DOHH2 (cell line): ENCODE measurements around the gene TYMS.

Experiments
- H3F3A ChIP-seq: fragments of 200-600 bp; sonication (generic), shearing (Covaris generic); 2 replicates; pipeline ENCODE4 v1.6.0; 2016; ENCODE audit warnings: antibody characterized with exemption, mild to moderate bottlenecking; ENCODE audit not compliant: control insufficient read depth, insufficient read depth
- H3K27ac ChIP-seq: fragments of 200-600 bp; sonication (generic); 2 replicates; pipeline ENCODE4 v1.5.1; 2014; ENCODE audit warnings: low read depth, mild to moderate bottlenecking, low read length, moderate library complexity
- H3K27me3 ChIP-seq: fragments of 200-600 bp; sonication (generic); 2 replicates; pipeline ENCODE4 v1.6.1; 2014; ENCODE audit warnings: mild to moderate bottlenecking, low read length, mixed read lengths; ENCODE audit not compliant: control insufficient read depth
- H3K36me3 ChIP-seq: fragments of 200-600 bp; sonication (generic); 2 replicates; pipeline ENCODE4 v1.6.1; 2014; ENCODE audit warnings: mild to moderate bottlenecking, low read length, moderate library complexity, mixed read lengths; ENCODE audit not compliant: control insufficient read depth
- H3K4me1 ChIP-seq: fragments of 200-600 bp; sonication (generic); 2 replicates; pipeline ENCODE4 v1.6.1; 2014; ENCODE audit warnings: mild to moderate bottlenecking, low read length, mixed read lengths; ENCODE audit not compliant: control insufficient read depth
- H3K4me2 ChIP-seq: fragments of 200-600 bp; sonication (generic); 2 replicates; pipeline ENCODE4 v1.6.0; 2014; ENCODE audit warnings: mild to moderate bottlenecking, low read length, moderate library complexity
- H3K4me3 ChIP-seq: fragments of 200-600 bp; sonication (generic); 2 replicates; pipeline ENCODE4 v1.5.1; 2014; ENCODE audit warnings: mild to moderate bottlenecking, low read length, mixed read lengths
- H3K79me2 ChIP-seq: fragments of 200-600 bp; sonication (generic); 2 replicates; pipeline ENCODE4 v1.6.1; 2014; ENCODE audit warnings: mild to moderate bottlenecking, low read length, mixed read lengths; ENCODE audit not compliant: control insufficient read depth
- H3K9me2 ChIP-seq: fragments of 200-600 bp; sonication (generic); replicated peaks from 2 replicates; pipeline ENCODE4 v1.6.1; 2014; ENCODE audit warnings: mild to moderate bottlenecking, low read length, mixed read lengths; ENCODE audit not compliant: control insufficient read depth
- H3K9me3 ChIP-seq: fragments of 200-600 bp; sonication (generic); 2 replicates; pipeline ENCODE4 v1.6.1; 2014; ENCODE audit warnings: antibody characterized with exemption, low read length, mixed read lengths; ENCODE audit not compliant: control insufficient read depth, insufficient read depth
- H4K20me1 ChIP-seq: fragments of 200-600 bp; sonication (generic); 2 replicates; pipeline ENCODE4 v1.6.0; 2014; ENCODE audit warnings: low read depth, mild to moderate bottlenecking, antibody characterized with exemption, low read length, moderate library complexity; ENCODE audit not compliant: control insufficient read depth, insufficient read depth
- EZH2phosphoT487 ChIP-seq: fragments of 200-600 bp; sonication (generic); IDR thresholded peaks from 2 replicates; pipeline ENCODE4 v1.6.1; 2017; ENCODE audit warnings: borderline replicate concordance, mild to moderate bottlenecking, antibody characterized with exemption, low read length, moderate library complexity, mixed read lengths
- TF ChIP-seq, protein P1 (sequence below): fragments of 200-600 bp; sonication (generic); IDR thresholded peaks from one replicate; pipeline ENCODE4 v1.5.1; 2014; ENCODE audit warnings: antibody characterized with exemption, mild to moderate bottlenecking, low read depth, low read length; ENCODE audit not compliant: poor library complexity, severe bottlenecking

The TYMS gene

DNA sequence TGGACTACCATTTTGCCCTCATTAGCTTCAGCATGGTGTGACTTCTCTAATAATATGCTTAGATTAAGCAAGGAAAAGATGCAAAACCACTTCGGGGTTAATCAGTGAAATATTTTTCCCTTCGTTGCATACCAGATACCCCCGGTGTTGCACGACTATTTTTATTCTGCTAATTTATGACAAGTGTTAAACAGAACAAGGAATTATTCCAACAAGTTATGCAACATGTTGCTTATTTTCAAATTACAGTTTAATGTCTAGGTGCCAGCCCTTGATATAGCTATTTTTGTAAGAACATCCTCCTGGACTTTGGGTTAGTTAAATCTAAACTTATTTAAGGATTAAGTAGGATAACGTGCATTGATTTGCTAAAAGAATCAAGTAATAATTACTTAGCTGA is 16.3 kb downstream of the TYMS start:
- H3K79me2 ChIP-seq: peaks cover 3% of the 10 kb centered on the region
- no peak overlapping the region for H3K4me3 ChIP-seq
- H3K4me2 ChIP-seq: no peak overlapping the region
- TF ChIP-seq EZH2phosphoT487: no peak
- TF ChIP-seq, protein P1, sequence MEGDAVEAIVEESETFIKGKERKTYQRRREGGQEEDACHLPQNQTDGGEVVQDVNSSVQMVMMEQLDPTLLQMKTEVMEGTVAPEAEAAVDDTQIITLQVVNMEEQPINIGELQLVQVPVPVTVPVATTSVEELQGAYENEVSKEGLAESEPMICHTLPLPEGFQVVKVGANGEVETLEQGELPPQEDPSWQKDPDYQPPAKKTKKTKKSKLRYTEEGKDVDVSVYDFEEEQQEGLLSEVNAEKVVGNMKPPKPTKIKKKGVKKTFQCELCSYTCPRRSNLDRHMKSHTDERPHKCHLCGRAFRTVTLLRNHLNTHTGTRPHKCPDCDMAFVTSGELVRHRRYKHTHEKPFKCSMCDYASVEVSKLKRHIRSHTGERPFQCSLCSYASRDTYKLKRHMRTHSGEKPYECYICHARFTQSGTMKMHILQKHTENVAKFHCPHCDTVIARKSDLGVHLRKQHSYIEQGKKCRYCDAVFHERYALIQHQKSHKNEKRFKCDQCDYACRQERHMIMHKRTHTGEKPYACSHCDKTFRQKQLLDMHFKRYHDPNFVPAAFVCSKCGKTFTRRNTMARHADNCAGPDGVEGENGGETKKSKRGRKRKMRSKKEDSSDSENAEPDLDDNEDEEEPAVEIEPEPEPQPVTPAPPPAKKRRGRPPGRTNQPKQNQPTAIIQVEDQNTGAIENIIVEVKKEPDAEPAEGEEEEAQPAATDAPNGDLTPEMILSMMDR: no peak
- H3K27me3 ChIP-seq: no peaks in the 10 kb centered on the region
- H3K27ac ChIP-seq: no peak overlapping the region
- no peaks in the 10 kb centered on the region for H3K9me3 ChIP-seq
- H4K20me1 ChIP-seq: peaks cover under 1% of the 10 kb centered on the region; the same call in 1 of the 2 replicates
- no peaks in the 10 kb centered on the region for H3K9me2 ChIP-seq
- H3K36me3 ChIP-seq: peaks cover 79% of the 10 kb centered on the region
- peaks cover 35% of the 10 kb centered on the region for H3F3A ChIP-seq
- H3K4me1 ChIP-seq: no peaks in the 10 kb centered on the region

DNA sequence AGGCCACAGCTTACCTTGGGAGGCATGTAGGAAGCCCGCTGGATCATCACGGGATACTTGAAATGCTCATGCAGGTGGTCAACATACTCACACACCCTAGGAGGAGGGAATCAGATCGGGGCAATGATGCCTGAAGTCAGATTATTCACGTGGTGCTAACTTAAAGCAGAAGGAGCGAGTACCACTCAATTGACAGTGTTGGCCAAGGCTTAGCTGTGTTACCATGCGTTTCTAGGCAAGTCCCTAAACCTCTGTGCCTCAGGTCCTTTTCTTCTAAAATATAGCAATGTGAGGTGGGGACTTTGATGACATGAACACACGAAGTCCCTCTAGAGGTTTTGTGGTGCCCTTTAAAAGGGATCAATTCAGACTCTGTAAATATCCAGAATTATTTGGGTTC is 17.9 kb downstream of the TYMS start:
- H3K27ac ChIP-seq: no peak overlapping the region
- TF ChIP-seq, protein P1: no peak
- no peak for TF ChIP-seq EZH2phosphoT487
- peaks cover 64% of the 10 kb centered on the region for H3K36me3 ChIP-seq
- no peaks in the 10 kb centered on the region for H3K4me1 ChIP-seq
- peaks cover 38% of the 10 kb centered on the region for H3F3A ChIP-seq
- H3K27me3 ChIP-seq: no peaks in the 10 kb centered on the region
- H3K9me2 ChIP-seq: no peaks in the 10 kb centered on the region
- no peaks in the 10 kb centered on the region for H3K9me3 ChIP-seq
- H4K20me1 ChIP-seq: no peaks in the 10 kb centered on the region; the same call in 1 of the 2 replicates
- no peak overlapping the region for H3K4me3 ChIP-seq
- no peaks in the 10 kb centered on the region for H3K79me2 ChIP-seq
- H3K4me2 ChIP-seq: no peak overlapping the region

DNA sequence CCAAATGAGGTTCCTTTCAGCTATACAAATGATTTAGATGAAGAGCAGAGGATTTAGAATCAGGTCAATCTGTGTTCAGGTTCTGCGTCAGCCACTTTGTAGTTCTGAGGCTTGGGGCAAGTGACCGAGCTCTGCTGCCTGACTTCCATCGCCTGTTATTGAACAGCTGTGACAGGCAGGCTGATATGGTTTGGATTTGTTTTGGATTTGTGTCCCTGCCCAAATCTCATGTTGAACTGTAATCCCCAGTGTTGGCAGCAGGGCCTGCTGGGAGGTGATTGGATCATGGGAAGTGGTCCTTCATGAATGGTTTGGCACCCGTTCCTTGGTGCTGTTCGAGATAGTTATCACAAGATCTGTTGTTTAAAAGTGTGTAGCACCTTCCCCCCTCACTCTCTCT is 18.6 kb downstream of the TYMS start:
- Histone ChIP-seq H3K36me3 (peaks cover 56% of the 10 kb centered on the region), H3K9me3 (no peaks in the 10 kb centered on the region), H3K4me3 (no peak overlapping the region), H4K20me1 (no peaks in the 10 kb centered on the region; the same call in 1 of the 2 replicates), H3K79me2 (no peaks in the 10 kb centered on the region), H3K9me2 (no peaks in the 10 kb centered on the region), H3K27ac (no peak overlapping the region), H3K4me1 (no peaks in the 10 kb centered on the region), H3F3A (peaks cover 38% of the 10 kb centered on the region), H3K4me2 (no peak overlapping the region), H3K27me3 (no peaks in the 10 kb centered on the region)
- TF ChIP-seq EZH2phosphoT487: no peak
- TF ChIP-seq, protein P1: no peak

DNA sequence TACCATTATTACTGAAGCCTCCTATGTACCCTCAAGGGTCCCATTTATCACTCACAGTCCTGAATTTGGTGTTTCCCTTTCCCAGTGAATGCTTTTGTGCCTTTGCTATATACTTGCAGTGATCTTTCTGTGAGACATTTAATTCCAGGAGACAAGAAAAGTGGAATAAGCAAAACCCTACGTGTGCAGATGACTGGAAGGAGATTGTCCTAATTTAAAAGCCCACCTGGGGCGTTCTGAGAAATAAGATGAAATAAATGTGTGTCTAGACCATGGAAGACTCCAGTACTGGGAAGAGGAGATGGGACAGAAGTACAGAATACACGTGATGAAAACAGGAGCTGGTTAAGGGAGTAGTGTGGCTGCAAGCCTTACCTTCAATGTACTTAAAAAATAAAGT is 19.3 kb downstream of the TYMS start:
- Histone ChIP-seq H3K27ac (no peak overlapping the region), H3K4me2 (no peak overlapping the region), H3K9me3 (no peaks in the 10 kb centered on the region), H3K4me3 (no peak overlapping the region), H3K4me1 (no peaks in the 10 kb centered on the region), H3F3A (peaks cover 38% of the 10 kb centered on the region), H4K20me1 (no peaks in the 10 kb centered on the region; the same call in 1 of the 2 replicates), H3K36me3 (peaks cover 49% of the 10 kb centered on the region), H3K79me2 (no peaks in the 10 kb centered on the region), H3K27me3 (no peaks in the 10 kb centered on the region), H3K9me2 (no peaks in the 10 kb centered on the region)
- TF ChIP-seq, protein P1: no peak
- TF ChIP-seq EZH2phosphoT487: no peak
